ENCODE data around the gene GUCY1A2.
"Not testable (repeated sequence)": the region's sequence is repeated elsewhere in the genome, so short reads cannot be mapped to it uniquely, and the experiment has no call there.

The GUCY1A2 gene

GRCh38 chr11:106913141-106913540 lies 105.1 kb downstream of the GUCY1A2 start:
- Histone ChIP-seq H3K4me1 (ENCODE audit: low read depth, poor library complexity, severe bottlenecking) (no peaks in the 10 kb centered on the region), H3K79me2 (ENCODE audit: insufficient read depth, low read depth) (no peaks in the 10 kb centered on the region), H3K27ac (no peak overlapping the region), H3K36me3 (ENCODE audit: insufficient read depth) (no peaks in the 10 kb centered on the region), H4K20me1 (ENCODE audit: insufficient read depth) (no peaks in the 10 kb centered on the region), H3K4me2 (no peak overlapping the region), H2AFZ (ENCODE audit: low read depth) (no peak overlapping the region), H3K4me3 (IDR thresholded peaks at IDR 0.05; ENCODE audit: insufficient read depth, low read depth, low read length) (no peak overlapping the region), H3K9ac (no peak overlapping the region), H3K27me3 (ENCODE audit: insufficient read depth, low read depth) (no peaks in the 10 kb centered on the region)
- TF ChIP-seq CTCF (conservative IDR thresholded peaks at IDR 0.05; ENCODE audit: low read depth, low read length), result no peak

GRCh38 chr11:106904826-106905225 lies 113.5 kb downstream of the GUCY1A2 start:
- no peak overlapping the region for H3K4me3 ChIP-seq (IDR thresholded peaks at IDR 0.05; ENCODE audit: insufficient read depth, low read depth, low read length)
- H2AFZ ChIP-seq (ENCODE audit: low read depth), result no peak overlapping the region
- no peaks in the 10 kb centered on the region for H3K27me3 ChIP-seq (ENCODE audit: insufficient read depth, low read depth)
- no peak overlapping the region for H3K9ac ChIP-seq
- H3K79me2 ChIP-seq (ENCODE audit: insufficient read depth, low read depth), result no peaks in the 10 kb centered on the region
- H3K4me2 ChIP-seq, result no peak overlapping the region
- no peaks in the 10 kb centered on the region for H3K36me3 ChIP-seq (ENCODE audit: insufficient read depth)
- no peaks in the 10 kb centered on the region for H3K4me1 ChIP-seq (ENCODE audit: low read depth, poor library complexity, severe bottlenecking)
- H4K20me1 ChIP-seq (ENCODE audit: insufficient read depth), result no peaks in the 10 kb centered on the region
- H3K27ac ChIP-seq, result no peak overlapping the region
- TF ChIP-seq CTCF (conservative IDR thresholded peaks at IDR 0.05; ENCODE audit: low read depth, low read length), result no peak

- no peaks in the 10 kb centered on the region for H3K27me3 ChIP-seq (ENCODE audit: insufficient read depth, low read depth)
- no peak overlapping the region for H3K4me3 ChIP-seq (IDR thresholded peaks at IDR 0.05; ENCODE audit: insufficient read depth, low read depth, low read length)
- no peak overlapping the region for H3K4me2 ChIP-seq
- no peak overlapping the region for H2AFZ ChIP-seq (ENCODE audit: low read depth)
- no peak overlapping the region for H3K27ac ChIP-seq
- H3K36me3 ChIP-seq (ENCODE audit: insufficient read depth), result no peaks in the 10 kb centered on the region
- H3K9ac ChIP-seq, result no peak overlapping the region
- H4K20me1 ChIP-seq (ENCODE audit: insufficient read depth), result no peaks in the 10 kb centered on the region
- no peaks in the 10 kb centered on the region for H3K4me1 ChIP-seq (ENCODE audit: low read depth, poor library complexity, severe bottlenecking)
- H3K79me2 ChIP-seq (ENCODE audit: insufficient read depth, low read depth), result no peaks in the 10 kb centered on the region
- no peak for TF ChIP-seq CTCF (conservative IDR thresholded peaks at IDR 0.05; ENCODE audit: low read depth, low read length)
These were observed 128.6 kb downstream of the GUCY1A2 start for GRCh38 chr11:106889718-106890117.

DNA sequence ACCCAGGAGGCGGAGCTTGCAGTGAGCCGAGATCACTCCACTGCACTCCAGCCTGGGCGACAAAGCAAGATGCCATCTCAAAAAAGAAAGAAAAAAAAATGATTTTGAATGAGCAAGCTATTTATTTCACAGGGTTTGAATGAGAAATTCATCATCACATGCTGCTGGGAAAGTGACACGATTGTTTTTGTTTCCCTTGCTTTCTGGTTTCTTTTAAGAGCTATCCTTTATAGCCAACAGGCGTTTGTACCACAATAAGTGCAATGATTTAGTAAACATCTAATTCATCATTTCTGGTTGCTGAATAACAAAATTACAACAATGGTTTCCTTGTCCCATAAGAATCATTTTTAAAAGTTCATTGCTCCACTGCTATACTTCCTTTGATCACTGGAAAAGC lies 129.9 kb downstream of the GUCY1A2 start:
- no peak for TF ChIP-seq CTCF (conservative IDR thresholded peaks at IDR 0.05; ENCODE audit: low read depth, low read length)
- Histone ChIP-seq H3K27ac (no peak overlapping the region), H3K36me3 (ENCODE audit: insufficient read depth) (no peaks in the 10 kb centered on the region), H3K4me3 (IDR thresholded peaks at IDR 0.05; ENCODE audit: insufficient read depth, low read depth, low read length) (no peak overlapping the region), H4K20me1 (ENCODE audit: insufficient read depth) (no peaks in the 10 kb centered on the region), H3K4me1 (ENCODE audit: low read depth, poor library complexity, severe bottlenecking) (no peaks in the 10 kb centered on the region), H3K4me2 (no peak overlapping the region), H2AFZ (ENCODE audit: low read depth) (no peak overlapping the region), H3K27me3 (ENCODE audit: insufficient read depth, low read depth) (no peaks in the 10 kb centered on the region), H3K79me2 (ENCODE audit: insufficient read depth, low read depth) (no peaks in the 10 kb centered on the region), H3K9ac (no peak overlapping the region)

DNA sequence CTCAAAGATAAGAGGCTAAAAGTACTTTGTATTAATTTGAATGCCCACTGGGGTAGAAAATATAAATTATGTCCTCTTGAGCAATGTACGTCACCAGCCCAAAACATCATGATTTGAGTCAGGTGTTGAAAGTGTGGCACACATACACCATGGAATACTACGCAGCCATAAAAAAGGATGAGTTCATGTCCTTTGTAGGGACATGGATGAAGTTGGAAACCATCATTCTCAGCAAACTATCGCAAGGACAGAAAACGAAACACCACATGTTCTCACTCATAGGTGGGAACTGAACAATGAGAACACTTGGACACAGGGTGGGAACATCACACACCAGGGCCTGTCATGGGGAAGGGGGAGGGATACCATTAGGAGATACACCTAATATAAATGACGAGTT lies 134.6 kb downstream of the GUCY1A2 start:
- not testable (repeated sequence) for H4K20me1 ChIP-seq (ENCODE audit: insufficient read depth); H3K27ac ChIP-seq; H3K4me3 ChIP-seq (IDR thresholded peaks at IDR 0.05; ENCODE audit: insufficient read depth, low read depth, low read length); H3K4me1 ChIP-seq (ENCODE audit: low read depth, poor library complexity, severe bottlenecking); H3K79me2 ChIP-seq (ENCODE audit: insufficient read depth, low read depth); H2AFZ ChIP-seq (ENCODE audit: low read depth); H3K9ac ChIP-seq; H3K4me2 ChIP-seq; H3K27me3 ChIP-seq (ENCODE audit: insufficient read depth, low read depth); H3K36me3 ChIP-seq (ENCODE audit: insufficient read depth)
